Measurements from ENCODE around the gene TARS3. TPM values are rescaled to one million over a fixed set of nuclear protein-coding genes. Genes with fewer than 3 reads are reported as not detected.

TARS3 gene
- total RNA-seq, 1 experiment from 2014 or later: 5.7 TPM

DNA sequence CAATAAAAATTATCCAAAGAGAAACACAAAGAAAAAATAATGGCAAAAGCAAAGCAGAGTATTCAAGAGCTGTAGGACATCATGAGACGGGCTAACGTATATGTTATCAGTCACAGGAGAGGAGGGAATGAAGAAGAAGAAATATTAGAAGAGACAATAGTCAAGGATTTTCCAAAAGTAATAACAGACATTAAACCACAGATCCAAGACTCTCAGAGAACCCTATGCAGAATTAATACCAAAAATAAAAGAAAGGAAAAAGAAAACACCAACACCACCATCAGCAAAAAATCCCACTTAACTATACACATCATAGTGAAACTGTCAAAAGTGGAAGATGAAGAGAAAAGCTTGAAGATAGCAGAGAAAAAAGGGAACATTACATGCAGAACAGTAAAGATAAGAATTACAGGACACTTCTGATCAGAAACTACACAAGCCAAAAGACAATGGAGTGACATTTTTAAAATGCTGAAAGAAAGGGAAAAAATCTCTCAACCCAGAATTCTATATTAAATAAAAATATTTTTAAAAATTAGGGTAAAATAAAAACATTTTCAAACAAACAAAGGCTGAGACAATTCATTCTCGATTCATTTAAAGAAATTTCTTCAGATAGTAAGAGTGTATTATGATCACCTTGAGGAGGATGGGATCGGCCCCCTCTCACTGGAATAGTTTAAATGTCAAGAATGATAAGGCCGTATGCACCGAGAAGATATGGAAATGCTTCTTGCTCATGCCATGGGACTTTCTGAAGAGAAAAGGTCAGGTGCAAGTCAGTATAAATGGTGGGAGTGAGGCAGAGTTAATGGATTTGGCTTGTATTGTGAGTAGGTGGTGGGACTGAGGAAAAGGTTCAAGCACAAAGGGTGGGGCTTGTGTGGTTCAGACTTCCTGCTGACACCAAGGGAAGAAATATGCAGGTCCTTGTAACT is 100.6 kb downstream of the TARS3 start:
- DNase-seq (ENCODE audit: low spot score): no peak

DNA sequence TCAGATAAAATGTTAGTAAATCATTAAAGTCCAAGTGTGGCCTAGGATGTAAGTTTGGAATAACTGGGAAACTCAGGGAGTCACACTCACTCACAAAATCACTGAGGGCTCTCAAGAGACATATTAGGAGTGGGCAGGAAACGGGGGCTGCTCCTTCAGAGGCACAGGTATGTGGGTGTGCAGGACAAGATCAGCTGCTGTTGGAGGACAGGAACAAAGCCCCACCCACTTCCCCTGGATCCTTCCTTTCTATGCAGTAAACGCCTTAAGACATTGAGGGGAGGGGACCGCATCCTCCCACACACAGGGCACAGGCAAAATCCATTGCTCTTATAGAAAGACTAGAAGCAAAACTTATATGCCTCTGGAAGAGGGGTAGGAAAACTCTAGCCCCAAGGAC is 102.3 kb downstream of the TARS3 start:
- no peak for DNase-seq (ENCODE audit: low spot score)

DNA sequence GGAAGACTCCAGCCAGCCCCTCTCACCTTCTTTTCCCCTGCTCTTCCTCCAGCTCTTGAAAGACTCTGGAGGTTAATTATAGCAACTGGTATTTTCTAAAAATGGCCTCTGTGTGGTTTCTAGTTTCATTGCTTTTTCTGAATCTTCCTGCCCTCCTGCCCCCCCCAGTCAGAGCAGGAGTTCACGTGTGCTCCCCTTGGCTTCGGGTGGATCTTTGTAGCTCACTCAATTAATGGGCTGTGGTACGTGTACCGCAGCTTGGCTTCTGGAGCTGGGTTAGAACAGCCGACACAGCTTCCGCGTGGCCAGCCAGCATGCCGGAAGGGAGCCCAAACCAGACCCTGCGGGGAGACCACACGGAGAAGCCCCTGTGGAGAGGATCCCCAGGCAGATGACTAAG is 103.6 kb downstream of the TARS3 start:
- DNase-seq (ENCODE audit: low spot score): no peak

DNA sequence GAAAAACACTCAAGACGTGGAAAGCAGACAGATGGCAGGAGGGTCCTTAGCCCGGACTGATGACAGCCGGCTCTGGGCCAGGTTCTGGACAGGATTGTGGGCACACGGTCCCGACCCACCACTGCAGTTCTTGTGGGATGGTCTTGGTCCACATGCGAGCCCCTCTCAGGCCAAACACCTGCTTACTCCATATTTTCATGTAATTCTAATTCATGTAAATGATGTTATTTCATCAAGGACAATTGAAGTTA is 104.7 kb downstream of the TARS3 start:
- no peak for DNase-seq (ENCODE audit: low spot score)

DNA sequence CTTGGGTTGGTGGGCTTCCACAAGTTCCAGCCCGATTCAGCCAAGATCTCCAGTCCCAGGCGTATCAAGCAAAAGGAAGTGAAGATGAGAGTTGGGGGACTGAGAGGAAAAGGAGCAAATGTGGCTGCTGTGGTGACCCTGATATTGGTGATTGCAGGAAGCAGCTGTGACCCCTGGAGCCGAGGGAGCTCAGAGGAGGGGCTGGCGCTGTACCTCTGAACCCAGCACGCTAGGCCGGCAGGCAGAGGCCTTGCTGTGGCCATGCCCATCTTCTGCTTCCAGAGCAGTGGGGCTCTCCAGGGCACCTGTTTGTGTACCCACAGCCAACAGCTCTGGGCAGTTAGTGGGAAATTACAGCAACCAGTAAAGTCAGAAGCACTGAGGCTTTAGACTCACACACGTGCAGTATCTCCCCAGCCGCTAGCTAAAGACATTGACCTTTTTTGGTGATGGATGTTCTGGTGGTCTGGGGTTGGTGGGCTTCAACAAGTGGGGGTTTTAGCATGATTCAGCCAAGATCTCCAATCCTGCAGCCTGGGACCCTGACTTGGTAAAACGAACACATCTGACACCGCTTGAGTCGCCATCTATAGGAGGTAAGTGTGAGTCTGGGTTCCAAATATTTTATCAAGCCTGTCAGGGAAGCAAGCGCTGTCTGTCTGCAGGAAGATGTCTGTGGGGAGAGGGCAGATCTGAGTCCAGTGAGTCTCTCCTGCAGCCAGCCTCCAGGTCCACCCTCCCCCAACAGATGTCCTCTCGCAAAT is 105.2 kb downstream of the TARS3 start:
- no peak for DNase-seq (ENCODE audit: low spot score)

DNA sequence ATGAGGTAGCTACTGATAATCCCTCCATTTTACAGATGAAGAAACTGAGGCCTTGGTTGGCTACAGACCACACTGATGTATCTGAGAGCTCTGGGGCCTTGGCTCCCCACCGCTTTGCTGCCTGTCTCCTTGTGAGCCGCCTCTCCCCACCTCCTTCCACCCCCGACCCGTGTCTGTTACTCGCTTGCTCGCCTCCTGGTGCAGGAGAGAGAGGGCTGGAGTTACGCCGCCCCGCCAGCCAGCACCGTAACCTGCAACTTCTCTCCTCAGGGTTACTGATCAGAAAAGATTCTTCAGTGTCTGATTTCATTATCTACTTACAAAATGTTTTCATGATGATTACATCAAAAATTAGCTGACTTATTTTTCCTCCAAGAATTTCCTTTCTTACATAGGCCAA is 106.2 kb downstream of the TARS3 start:
- DNase-seq (ENCODE audit: low spot score): no peak

DNA sequence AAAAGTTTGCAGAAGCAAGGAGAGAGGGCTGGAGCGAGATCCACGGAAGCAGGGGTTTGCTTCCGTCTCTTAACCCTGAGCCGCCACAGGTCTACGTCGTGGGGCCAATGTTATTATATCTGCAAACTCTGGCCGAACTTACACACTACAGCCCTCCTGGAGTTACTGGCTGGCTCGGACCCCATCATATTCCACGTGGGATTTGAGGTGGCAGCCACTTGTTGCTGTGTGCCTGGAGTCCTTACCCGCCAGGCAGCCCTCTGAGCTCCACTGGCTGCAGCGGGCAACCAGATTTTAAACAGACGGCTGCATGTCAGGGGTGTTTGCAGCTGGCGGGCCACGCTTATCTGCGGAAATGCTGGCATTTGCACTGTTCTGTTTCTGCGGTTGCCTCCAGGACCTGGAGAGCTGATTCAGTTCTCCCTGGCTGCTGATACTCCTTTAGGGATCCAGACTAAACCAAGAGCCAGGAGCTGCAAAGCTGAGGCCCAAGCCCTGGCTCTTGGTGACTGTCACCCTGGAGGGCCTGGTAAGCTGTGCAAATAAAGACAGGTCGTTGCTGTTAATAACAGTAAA is 106.8 kb downstream of the TARS3 start:
- no peak for DNase-seq (ENCODE audit: low spot score)

DNA sequence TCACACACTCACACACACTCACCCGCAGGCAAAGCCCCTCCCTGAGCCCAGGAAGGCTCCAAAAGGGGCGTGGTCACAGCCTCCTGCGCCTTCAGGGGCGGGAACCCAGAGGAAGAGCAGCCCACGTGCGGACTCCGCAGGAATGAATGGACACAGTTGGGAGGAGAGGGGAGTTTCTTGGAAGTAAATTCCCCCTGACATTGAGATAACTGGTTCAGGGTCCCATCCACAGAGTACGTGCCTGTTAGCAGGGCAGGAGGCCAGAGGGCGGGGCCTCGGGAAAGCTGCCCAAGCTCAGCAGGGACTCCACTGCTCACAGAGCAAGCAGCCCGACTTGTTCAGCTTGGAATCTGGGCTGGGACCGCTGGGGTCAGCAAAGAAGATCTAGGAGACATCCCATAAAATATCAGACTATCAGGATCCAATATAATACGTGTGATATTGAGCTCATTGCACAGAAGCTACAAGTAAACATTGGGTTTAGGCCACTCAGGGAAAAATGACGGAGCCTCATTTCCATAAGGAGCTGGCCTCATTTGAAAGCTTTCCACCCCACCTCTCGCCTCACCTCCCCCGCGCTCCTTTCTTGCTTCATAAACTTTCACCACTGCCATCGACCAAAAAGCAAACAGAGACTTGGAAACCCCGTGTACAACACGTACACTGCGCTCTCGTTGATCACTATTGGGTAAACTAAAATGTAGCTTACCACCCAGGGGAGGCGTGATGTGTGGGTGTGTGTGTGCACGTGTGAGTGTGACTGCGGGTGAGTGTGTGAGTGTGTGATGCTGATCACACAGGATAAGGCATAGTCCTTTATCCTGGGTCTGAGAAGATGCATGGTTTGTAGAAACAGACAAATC is 108.1 kb downstream of the TARS3 start:
- DNase-seq (ENCODE audit: low spot score): peak; percentile 24

DNA sequence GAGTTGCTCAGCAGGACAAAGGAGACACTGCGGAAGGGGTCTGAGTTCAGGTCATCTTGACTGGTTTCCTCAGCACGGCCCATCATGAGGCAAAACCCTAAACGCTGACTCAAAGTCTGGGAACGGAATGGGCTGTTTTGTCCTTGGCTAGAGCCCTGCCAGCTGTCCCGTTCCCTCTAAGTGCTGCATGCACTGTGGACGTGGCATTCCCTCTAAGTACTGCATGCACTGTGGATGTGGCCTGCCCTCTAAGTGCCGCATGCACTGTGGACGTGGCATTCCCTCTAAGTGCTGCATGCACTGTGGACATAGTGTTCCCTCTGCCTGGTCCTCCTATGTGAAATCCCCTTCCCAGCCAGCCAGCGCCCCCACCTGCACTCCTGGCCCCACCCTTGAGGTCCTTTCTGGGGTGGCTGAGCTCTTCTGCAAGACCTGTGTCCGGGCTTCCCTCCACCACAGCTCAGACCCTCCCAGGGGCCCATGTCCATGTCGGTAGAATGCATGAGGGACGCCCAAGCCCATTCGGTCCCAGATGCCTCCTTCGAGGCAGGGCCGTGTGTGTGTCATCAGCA is 108.8 kb downstream of the TARS3 start:
- no peak for DNase-seq (ENCODE audit: low spot score)

DNA sequence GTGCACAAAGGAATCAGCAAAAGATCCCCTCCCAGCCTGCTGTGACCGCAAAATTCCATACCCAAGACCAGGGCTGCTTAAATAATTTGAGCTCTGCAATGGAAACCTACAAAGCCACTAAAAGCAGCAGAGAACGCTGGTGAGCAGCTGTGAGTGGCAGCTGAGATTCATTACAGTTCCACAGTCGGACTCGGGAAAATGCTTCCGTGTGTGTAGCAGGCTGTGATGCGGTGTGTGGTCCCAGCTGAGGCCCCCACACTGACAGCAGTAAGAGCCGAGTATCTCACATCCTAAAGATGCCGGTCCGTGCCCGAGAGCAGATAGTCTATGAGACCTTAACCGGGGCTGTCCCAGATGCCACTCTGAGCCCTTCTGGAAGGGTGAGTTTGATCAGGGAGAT is 109.5 kb downstream of the TARS3 start:
- DNase-seq (ENCODE audit: low spot score): no peak

DNA sequence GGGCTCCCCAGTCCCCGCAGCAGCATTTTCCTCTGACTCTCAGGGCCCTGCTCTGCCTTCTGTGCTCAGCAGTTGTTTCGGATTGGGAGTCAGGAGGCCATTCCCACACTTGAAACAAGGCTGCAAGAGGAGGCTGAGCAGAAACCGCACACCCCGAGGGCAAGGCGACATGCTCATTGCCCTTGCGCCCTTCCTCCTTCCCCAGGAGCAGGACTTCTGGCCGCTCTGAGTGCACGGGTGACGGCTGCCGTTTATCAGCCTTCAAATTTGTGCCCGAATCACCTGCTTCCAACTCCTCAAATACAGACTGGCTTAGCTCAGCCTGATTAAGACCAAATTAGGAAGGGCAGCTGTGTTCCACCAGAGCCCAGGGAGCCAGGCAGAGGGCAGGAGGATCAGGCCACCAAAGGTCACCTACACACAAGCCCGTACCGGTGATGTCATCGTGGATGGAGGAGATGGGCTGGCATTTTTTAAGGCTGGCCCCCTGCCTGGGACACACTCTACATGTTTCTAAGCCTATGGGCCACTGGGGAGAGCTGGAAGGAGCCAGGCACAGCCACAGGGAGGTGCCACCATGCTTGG is 110.2 kb downstream of the TARS3 start:
- DNase-seq (ENCODE audit: low spot score): no peak

DNA sequence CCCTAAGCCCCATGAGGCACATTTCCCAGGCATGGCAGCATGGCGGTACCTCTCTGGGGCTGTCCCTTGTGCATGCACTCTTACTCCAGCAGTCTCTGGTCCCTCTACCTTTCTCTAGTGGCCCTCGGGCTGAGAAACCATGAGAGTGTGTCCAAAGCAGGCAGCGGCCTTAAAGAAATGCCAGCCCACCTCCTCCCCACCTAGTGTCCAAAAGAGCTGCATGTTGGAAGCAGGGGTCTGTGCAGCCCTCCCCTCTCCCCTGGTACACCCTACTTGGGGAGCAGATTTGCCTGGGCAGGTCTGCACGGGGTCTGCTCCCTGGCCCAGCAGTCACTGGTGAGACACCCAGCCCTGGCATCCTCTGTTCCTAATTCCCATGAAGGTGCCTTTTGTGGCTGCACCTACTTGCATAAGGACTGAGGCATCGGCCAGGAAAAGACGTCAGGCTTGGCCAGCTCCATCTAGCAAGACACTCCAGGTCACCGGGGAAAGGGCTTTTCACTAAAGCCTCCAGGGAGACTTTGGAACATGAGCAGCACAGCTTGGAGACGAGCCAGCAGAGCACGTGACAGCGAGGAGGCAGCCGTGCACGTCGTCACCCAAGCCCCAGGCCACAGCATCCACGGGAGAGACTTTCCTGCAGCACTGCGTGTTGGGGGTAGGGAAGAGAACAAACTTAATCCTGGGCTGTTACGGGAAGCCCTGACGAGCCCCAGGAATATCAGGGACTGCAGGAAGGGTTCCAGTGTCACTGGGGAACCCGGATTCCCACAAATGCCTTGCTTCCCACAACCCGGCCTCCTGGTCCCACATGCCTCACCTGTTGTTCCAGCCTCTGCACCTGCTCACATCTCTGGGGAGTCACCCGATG is 110.9 kb downstream of the TARS3 start:
- DNase-seq (ENCODE audit: low spot score): peak; percentile 36

DNA sequence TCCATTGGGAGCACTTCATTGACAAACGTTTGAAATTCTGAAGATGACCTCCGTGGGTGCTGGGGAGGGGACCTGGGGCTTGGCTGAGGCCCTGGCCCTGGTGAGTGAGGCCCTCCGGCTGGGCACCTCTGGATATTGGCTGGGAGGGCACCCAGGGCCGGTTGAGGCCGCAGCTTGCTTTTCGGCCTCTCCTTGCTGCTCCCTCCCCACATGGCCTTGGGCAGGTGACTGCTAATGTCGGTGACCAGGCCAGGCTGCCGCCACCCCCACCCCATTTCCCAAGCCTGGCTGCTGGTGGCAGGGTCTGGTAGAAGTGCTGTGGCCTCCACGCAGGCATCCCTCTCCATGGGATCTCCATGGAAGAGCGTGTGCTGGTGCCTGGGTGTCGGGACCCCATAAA is 111.6 kb downstream of the TARS3 start:
- no peak for DNase-seq (ENCODE audit: low spot score)

DNA sequence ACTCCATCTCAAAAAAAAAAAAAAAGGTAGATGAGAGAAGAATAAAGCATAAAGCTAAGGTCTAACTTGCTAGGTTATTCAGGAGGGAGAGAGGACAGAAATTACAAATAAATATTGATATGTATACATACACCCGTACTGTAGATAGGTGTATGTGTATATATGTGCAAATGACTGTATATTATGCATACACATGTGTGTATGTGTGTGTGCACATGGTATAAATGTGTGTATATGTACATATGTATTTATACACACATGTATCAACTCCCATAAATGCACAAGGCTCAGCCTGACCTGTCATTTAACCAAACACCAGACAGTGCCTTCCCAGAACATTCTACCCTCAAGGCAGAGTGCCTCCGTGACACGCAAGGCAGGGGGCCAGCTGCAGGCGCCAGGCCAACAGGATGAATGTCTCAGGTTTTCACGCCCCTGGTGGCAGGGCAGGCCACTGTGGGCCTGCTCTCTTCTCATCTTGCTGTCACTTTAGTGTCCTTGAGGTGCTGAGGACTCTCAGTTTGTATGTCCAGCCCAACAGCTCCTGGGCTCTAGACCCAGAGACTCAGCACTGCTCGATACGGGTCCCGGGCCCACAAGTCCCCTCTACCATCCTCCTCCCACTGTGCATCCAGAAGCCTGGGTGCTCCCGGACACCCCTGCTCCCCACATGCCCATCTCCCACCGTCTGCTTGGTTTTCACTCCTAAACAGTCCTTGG is 112.5 kb downstream of the TARS3 start:
- no peak for DNase-seq (ENCODE audit: low spot score)

DNA sequence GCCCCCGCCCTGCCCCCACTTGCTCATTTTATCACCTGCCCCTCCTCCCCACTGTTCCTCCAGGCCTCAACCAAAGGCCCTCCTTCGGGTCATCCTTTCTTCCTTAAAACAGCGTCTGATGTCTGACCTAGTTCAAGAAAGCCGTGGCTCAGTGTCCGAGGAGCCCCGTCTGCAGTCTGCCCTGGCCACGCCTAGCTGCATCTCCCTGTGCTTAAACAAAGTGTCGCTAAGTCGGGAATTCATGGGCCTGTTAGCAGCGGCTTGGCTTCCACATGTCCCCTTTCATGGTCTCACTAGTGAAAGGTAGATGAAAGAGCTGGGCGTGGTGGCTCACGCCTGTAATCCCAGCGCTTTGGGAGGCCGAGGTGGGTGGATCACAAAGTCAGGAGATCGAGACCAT is 113.3 kb downstream of the TARS3 start:
- no peak for DNase-seq (ENCODE audit: low spot score)

DNA sequence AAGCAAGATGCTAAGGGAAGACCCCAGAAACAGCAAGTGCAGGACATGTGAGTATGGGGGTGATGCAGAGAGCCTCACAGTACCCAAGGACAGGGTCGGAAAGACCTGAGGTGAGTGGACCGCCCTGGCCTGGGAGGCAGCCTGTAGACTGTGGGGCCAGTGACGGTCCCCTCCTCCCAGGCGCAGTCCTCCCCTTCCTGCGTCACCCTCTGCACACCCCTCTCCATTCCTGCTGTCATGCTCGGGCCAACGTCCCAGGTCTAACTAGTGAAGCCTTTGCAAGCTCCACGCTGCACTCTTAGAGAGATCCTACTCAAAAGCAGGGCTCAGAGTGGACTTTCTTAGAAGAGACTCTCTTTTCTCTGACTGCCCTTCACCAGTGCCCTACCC is 113.7 kb downstream of the TARS3 start:
- DNase-seq (ENCODE audit: low spot score): no peak

DNA sequence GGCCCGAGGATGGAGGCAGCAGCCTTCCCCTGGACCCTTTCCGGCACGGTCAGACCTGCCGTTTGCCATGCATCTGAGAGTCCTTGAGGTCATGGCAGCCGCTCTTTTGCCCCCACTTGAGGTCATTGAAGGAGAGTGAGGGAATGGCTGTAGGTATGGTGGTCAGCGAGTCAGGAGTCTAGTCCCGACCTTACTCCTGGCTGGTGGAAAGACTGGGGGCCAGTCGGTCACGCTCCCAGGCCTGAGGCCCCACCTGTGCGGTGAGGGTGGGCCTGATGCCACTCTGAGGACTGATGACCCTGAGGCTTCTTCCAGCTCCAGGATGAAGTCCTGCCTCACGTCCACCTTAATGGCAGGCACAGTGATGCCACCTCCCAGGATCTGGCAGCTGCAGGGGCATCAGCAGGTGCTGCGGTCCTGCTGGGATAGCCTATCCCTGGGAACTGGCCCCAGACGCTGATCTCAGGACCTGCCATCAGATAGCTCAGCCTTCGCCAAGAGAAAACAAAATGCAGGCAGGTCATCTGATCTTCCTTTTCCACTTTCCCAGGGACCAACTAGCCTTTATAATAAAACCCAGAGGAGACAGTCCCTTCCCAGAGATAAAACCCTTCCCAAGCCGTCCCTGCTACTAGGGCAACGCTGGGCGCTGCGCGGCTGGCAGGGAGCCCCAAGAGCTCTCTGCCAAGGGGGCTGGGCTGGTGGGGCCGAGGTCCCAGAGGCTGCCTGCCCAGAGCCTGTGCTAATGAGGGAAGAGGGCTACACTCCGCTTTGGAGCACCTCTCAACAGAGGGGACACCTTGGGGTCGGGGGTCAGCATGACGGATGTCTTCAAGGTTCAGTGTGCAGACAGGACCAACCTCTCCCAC is 114.3 kb downstream of the TARS3 start:
- DNase-seq (ENCODE audit: low spot score): no peak

DNA sequence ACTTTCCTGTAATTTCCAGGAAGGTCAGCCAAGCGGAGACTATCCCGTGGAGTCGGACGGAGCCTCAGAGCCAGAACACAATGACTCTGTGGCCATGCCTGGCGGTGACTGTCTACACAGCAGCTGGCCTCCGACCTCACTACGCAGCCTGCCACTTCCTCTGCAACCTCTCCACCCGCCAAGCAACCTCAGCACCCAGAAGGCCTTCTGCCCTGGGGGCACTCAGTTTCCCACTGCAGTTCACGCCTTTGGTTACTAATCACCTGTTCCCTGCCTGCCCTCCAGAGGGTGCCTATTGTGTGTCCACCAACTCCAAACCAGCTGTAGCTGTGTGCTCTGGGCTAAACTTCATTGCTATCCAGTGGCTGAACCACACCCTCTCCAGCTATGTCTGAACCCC is 116.1 kb downstream of the TARS3 start:
- no peak for DNase-seq (ENCODE audit: low spot score)

DNA sequence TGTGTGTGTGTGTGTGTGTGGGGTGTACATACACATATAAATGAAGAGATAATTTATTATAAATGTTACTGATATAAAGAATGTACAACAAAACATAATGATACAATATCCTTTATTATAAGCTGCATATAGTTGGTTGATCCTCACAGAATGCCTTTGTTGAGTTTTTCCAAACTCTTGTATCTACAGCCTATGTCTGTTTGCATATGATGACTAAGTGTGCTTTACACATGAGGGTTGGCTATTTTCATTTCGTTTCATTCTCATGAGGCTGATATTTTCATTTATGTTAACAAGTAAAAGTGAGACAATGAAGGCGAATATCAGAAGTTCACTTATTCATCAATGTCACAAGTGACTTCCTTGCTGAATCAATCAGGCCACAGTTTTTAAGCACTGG is 117.2 kb downstream of the TARS3 start:
- DNase-seq (ENCODE audit: low spot score): no peak
